Measurements from ENCODE around the gene TOMM7. TPM values are rescaled to one million over a fixed set of nuclear protein-coding genes. Genes with fewer than 3 reads are reported as not detected.

Gene TOMM7
- total RNA-seq: 291 TPM
- 377 TPM for polyA plus RNA-seq
- long read RNA-seq, donor 1, transcript TOMM7-201 (3 exons, 778 nt): major isoform, 43 of 51 reads
- long read RNA-seq, donor 1, transcript TOMM7-205 (2 exons, 551 nt): minor isoform, 7 of 51 reads
- long read RNA-seq, donor 1, partial matches to known transcripts: 0 of 51 reads
- long read RNA-seq, donor 1, other reads (novel, unspliced or antisense): 0 of 51 reads
- long read RNA-seq, donor 2: 0 reads
- long read RNA-seq, donor 3, transcript TOMM7-204 (2 exons, 731 nt): minor isoform, 17 of 563 reads
- long read RNA-seq, donor 3, transcript TOMM7-201 (3 exons, 778 nt): major isoform, 424 of 563 reads
- long read RNA-seq, donor 3, transcript TOMM7-205 (2 exons, 551 nt): minor isoform, 57 of 563 reads
- long read RNA-seq, donor 3, partial matches to known transcripts: 43 of 563 reads
- long read RNA-seq, donor 3, other reads (novel, unspliced or antisense): 22 of 563 reads
- long read RNA-seq, donor 4, transcript TOMM7-205 (2 exons, 551 nt): minor isoform, 27 of 182 reads
- long read RNA-seq, donor 4, transcript TOMM7-201 (3 exons, 778 nt): major isoform, 121 of 182 reads
- long read RNA-seq, donor 4, partial matches to known transcripts: 25 of 182 reads
- long read RNA-seq, donor 4, other reads (novel, unspliced or antisense): 5 of 182 reads
- long read RNA-seq, donor 5, transcript TOMM7-201 (3 exons, 778 nt): major isoform, 585 of 734 reads
- long read RNA-seq, donor 5, transcript TOMM7-205 (2 exons, 551 nt): minor isoform, 74 of 734 reads
- long read RNA-seq, donor 5, transcript TOMM7-204 (2 exons, 731 nt): minor isoform, 22 of 734 reads
- long read RNA-seq, donor 5, partial matches to known transcripts: 0 of 734 reads
- long read RNA-seq, donor 5, other reads (novel, unspliced or antisense): 52 of 734 reads
- long read RNA-seq, donor 6, transcript TOMM7-205 (2 exons, 551 nt): minor isoform, 5 of 188 reads
- long read RNA-seq, donor 6, transcript TOMM7-201 (3 exons, 778 nt): major isoform, 158 of 188 reads
- long read RNA-seq, donor 6, partial matches to known transcripts: 12 of 188 reads
- long read RNA-seq, donor 6, other reads (novel, unspliced or antisense): 9 of 188 reads
- long read RNA-seq, donor 7, transcript TOMM7-201 (3 exons, 778 nt): major isoform, 221 of 276 reads
- long read RNA-seq, donor 7, transcript TOMM7-205 (2 exons, 551 nt): minor isoform, 40 of 276 reads
- long read RNA-seq, donor 7, partial matches to known transcripts: 0 of 276 reads
- long read RNA-seq, donor 7, other reads (novel, unspliced or antisense): 12 of 276 reads
- long read RNA-seq, donor 8, transcript TOMM7-205 (2 exons, 551 nt): minor isoform, 9 of 99 reads
- long read RNA-seq, donor 8, transcript TOMM7-201 (3 exons, 778 nt): major isoform, 90 of 99 reads
- long read RNA-seq, donor 8, partial matches to known transcripts: 0 of 99 reads
- long read RNA-seq, donor 8, other reads (novel, unspliced or antisense): 0 of 99 reads
- long read RNA-seq, donor 9, transcript TOMM7-205 (2 exons, 551 nt): minor isoform, 13 of 164 reads
- long read RNA-seq, donor 9, transcript TOMM7-201 (3 exons, 778 nt): major isoform, 138 of 164 reads
- long read RNA-seq, donor 9, partial matches to known transcripts: 10 of 164 reads
- long read RNA-seq, donor 9, other reads (novel, unspliced or antisense): 0 of 164 reads
- long read RNA-seq, donor 10, transcript TOMM7-204 (2 exons, 731 nt): minor isoform, 5 of 183 reads
- long read RNA-seq, donor 10, transcript TOMM7-201 (3 exons, 778 nt): major isoform, 134 of 183 reads
- long read RNA-seq, donor 10, transcript TOMM7-205 (2 exons, 551 nt): minor isoform, 15 of 183 reads
- long read RNA-seq, donor 10, partial matches to known transcripts: 19 of 183 reads
- long read RNA-seq, donor 10, other reads (novel, unspliced or antisense): 10 of 183 reads

- H3K4me3 ChIP-seq (ENCODE audit: low read length in 2 of 2): peak within 1 kb of the TSS; percentile 62 to 91
- WGBS: under 1% methylated on average over 38 of the region's 38 CpGs
- H3K36me3 ChIP-seq (ENCODE audit: control insufficient read depth in 2 of 2, insufficient read depth in 2 of 2, low read length in 1 of 2): no peaks in the 10 kb centered on the region
- H3K9me3 ChIP-seq (ENCODE audit: control insufficient read depth in 2 of 2, insufficient read depth in 1 of 2, low read length in 1 of 2): peaks cover 0 to 5% of the 10 kb centered on the region in 2 donors
- H3K4me1 ChIP-seq (ENCODE audit: control insufficient read depth in 2 of 2, insufficient read depth in 2 of 2, low read length in 2 of 2): peaks cover 13 to 15% of the 10 kb centered on the region in 2 donors
- peaks cover 0 to 7% of the 10 kb centered on the region in 2 donors for H3K27me3 ChIP-seq (ENCODE audit: control insufficient read depth in 2 of 2, insufficient read depth in 1 of 2, low read length in 1 of 2)
- peak within 1 kb of the TSS; percentile 56 to 67 for H3K27ac ChIP-seq (ENCODE audit: low read depth in 1 of 2, low read length in 1 of 2)
- DNase-seq (ENCODE audit: low read depth in 6 of 9, low spot score in 9 of 9): peak; percentile 92 to 98 (median 95)
Measured at GRCh38 chr7:22822486-22823141, at the start of gene TOMM7. TOMM7 (minus strand) TSS chr7:22822849; CDS start chr7:22822779, 70 bp downstream.

DNA sequence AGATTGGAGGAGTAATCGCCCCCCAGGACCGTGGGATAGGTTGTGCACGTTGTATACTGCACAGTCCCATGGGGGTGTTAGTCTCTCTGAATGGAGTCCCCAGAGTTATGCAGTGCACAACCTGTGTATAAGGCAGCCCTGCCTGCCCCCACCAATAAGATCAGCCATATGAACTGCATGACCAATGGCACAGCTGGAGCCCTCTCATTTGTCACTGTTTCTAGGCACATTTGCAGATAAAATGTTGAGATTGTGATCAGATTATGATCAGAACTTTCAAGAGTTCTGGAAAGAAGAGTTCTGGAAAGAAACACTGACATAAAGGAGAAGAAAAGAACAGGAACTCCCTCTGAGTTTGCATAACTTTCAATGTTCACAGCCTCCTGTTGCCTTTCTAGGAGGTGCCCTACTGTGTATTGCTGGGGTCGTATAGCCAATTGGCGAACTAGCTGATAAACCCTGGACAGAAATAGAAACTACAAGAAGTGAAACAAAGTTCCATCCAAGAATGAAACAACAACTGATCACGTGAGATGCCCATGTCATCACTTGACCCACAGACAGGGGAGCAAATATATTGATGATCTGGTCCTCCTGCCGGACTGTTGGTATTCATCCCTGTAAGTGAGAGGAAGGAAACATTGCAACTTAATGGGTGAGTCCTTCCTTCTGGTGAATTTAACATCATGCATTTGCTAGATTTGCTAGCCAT is 49.6 kb upstream of the TOMM7 start:
- H3K4me1 ChIP-seq (ENCODE audit: control insufficient read depth in 2 of 2, insufficient read depth in 2 of 2, low read length in 2 of 2): no peaks in the 10 kb centered on the region
- no peaks in the 10 kb centered on the region for H3K27me3 ChIP-seq (ENCODE audit: control insufficient read depth in 2 of 2, insufficient read depth in 1 of 2, low read length in 1 of 2)
- H3K36me3 ChIP-seq (ENCODE audit: control insufficient read depth in 2 of 2, insufficient read depth in 2 of 2, low read length in 1 of 2): no peaks in the 10 kb centered on the region
- 82% methylated on average over 7 of the region's 7 CpGs for WGBS
- H3K9me3 ChIP-seq (ENCODE audit: control insufficient read depth in 2 of 2, insufficient read depth in 1 of 2, low read length in 1 of 2): no peaks in the 10 kb centered on the region
- DNase-seq (ENCODE audit: low read depth in 6 of 9, low spot score in 9 of 9): no peak
- H3K4me3 ChIP-seq (ENCODE audit: low read length in 2 of 2): no peak overlapping the region
- H3K27ac ChIP-seq (ENCODE audit: low read depth in 1 of 2, low read length in 1 of 2): no peak overlapping the region

GRCh38 chr7:22871661-22872060 is 49.0 kb upstream of the TOMM7 start:
- Histone ChIP-seq H3K36me3 (ENCODE audit: control insufficient read depth in 2 of 2, insufficient read depth in 2 of 2, low read length in 1 of 2) (no peaks in the 10 kb centered on the region), H3K27me3 (ENCODE audit: control insufficient read depth in 2 of 2, insufficient read depth in 1 of 2, low read length in 1 of 2) (no peaks in the 10 kb centered on the region), H3K4me1 (ENCODE audit: control insufficient read depth in 2 of 2, insufficient read depth in 2 of 2, low read length in 2 of 2) (no peaks in the 10 kb centered on the region), H3K27ac (ENCODE audit: low read depth in 1 of 2, low read length in 1 of 2) (no peak overlapping the region), H3K4me3 (ENCODE audit: low read length in 2 of 2) (no peak overlapping the region), H3K9me3 (ENCODE audit: control insufficient read depth in 2 of 2, insufficient read depth in 1 of 2, low read length in 1 of 2) (no peaks in the 10 kb centered on the region)
- no peak for DNase-seq (ENCODE audit: low read depth in 6 of 9, low spot score in 9 of 9)

- no peak overlapping the region for H3K4me3 ChIP-seq (ENCODE audit: low read length in 2 of 2)
- H3K27ac ChIP-seq (ENCODE audit: low read depth in 1 of 2, low read length in 1 of 2): no peak overlapping the region
- no peaks in the 10 kb centered on the region for H3K4me1 ChIP-seq (ENCODE audit: control insufficient read depth in 2 of 2, insufficient read depth in 2 of 2, low read length in 2 of 2)
- DNase-seq (ENCODE audit: low read depth in 6 of 9, low spot score in 9 of 9): no peak
- H3K9me3 ChIP-seq (ENCODE audit: control insufficient read depth in 2 of 2, insufficient read depth in 1 of 2, low read length in 1 of 2): no peaks in the 10 kb centered on the region
- 96% methylated on average over 1 of the region's 1 CpG for WGBS
- H3K27me3 ChIP-seq (ENCODE audit: control insufficient read depth in 2 of 2, insufficient read depth in 1 of 2, low read length in 1 of 2): no peaks in the 10 kb centered on the region
- no peaks in the 10 kb centered on the region for H3K36me3 ChIP-seq (ENCODE audit: control insufficient read depth in 2 of 2, insufficient read depth in 2 of 2, low read length in 1 of 2)
Measured at GRCh38 chr7:22868509-22868908, 45.9 kb upstream of the TOMM7 start.

DNA sequence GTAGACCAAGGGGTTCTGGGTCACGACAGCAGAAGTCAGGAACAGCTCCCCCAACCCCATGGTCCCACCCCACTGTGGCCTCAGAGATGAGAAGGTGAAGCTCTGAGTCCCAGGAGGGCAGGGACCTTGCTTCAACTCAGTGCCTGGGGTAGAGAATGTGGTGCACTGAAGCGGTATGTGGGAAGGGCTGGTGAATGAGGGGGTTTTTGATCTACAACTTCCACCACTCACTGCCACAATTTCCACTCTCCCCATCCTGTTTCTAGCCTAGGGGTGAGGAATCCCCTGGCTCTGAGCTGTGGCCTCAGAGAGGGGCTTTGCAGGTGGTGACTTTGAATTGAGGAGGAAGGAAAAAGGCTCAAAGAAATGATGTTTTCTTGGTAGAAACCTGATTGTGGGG is 44.9 kb upstream of the TOMM7 start:
- H3K36me3 ChIP-seq (ENCODE audit: control insufficient read depth in 2 of 2, insufficient read depth in 2 of 2, low read length in 1 of 2): no peaks in the 10 kb centered on the region
- no peaks in the 10 kb centered on the region for H3K4me1 ChIP-seq (ENCODE audit: control insufficient read depth in 2 of 2, insufficient read depth in 2 of 2, low read length in 2 of 2)
- no peak overlapping the region for H3K4me3 ChIP-seq (ENCODE audit: low read length in 2 of 2)
- no peaks in the 10 kb centered on the region for H3K27me3 ChIP-seq (ENCODE audit: control insufficient read depth in 2 of 2, insufficient read depth in 1 of 2, low read length in 1 of 2)
- no peak for DNase-seq (ENCODE audit: low read depth in 6 of 9, low spot score in 9 of 9)
- peak overlapping the region; percentile 7 to 13 for H3K27ac ChIP-seq (ENCODE audit: low read depth in 1 of 2, low read length in 1 of 2)
- WGBS: 58% methylated on average over 2 of the region's 2 CpGs
- no peaks in the 10 kb centered on the region for H3K9me3 ChIP-seq (ENCODE audit: control insufficient read depth in 2 of 2, insufficient read depth in 1 of 2, low read length in 1 of 2)

GRCh38 chr7:22867003-22867402 is 44.4 kb upstream of the TOMM7 start:
- H3K9me3 ChIP-seq (ENCODE audit: control insufficient read depth in 2 of 2, insufficient read depth in 1 of 2, low read length in 1 of 2): no peaks in the 10 kb centered on the region
- no peaks in the 10 kb centered on the region for H3K27me3 ChIP-seq (ENCODE audit: control insufficient read depth in 2 of 2, insufficient read depth in 1 of 2, low read length in 1 of 2)
- no peak for DNase-seq (ENCODE audit: low read depth in 6 of 9, low spot score in 9 of 9)
- H3K4me1 ChIP-seq (ENCODE audit: control insufficient read depth in 2 of 2, insufficient read depth in 2 of 2, low read length in 2 of 2): no peaks in the 10 kb centered on the region
- H3K4me3 ChIP-seq (ENCODE audit: low read length in 2 of 2): no peak overlapping the region
- 94% methylated on average over 4 of the region's 4 CpGs for WGBS
- no peak overlapping the region for H3K27ac ChIP-seq (ENCODE audit: low read depth in 1 of 2, low read length in 1 of 2)
- H3K36me3 ChIP-seq (ENCODE audit: control insufficient read depth in 2 of 2, insufficient read depth in 2 of 2, low read length in 1 of 2): no peaks in the 10 kb centered on the region

- Histone ChIP-seq H3K27me3 (ENCODE audit: control insufficient read depth in 2 of 2, insufficient read depth in 1 of 2, low read length in 1 of 2) (no peaks in the 10 kb centered on the region), H3K4me3 (ENCODE audit: low read length in 2 of 2) (no peak overlapping the region), H3K27ac (ENCODE audit: low read depth in 1 of 2, low read length in 1 of 2) (no peak overlapping the region), H3K9me3 (ENCODE audit: control insufficient read depth in 2 of 2, insufficient read depth in 1 of 2, low read length in 1 of 2) (no peaks in the 10 kb centered on the region), H3K4me1 (ENCODE audit: control insufficient read depth in 2 of 2, insufficient read depth in 2 of 2, low read length in 2 of 2) (no peaks in the 10 kb centered on the region), H3K36me3 (ENCODE audit: control insufficient read depth in 2 of 2, insufficient read depth in 2 of 2, low read length in 1 of 2) (peaks cover 0 to under 1% of the 10 kb centered on the region in 2 donors)
- DNase-seq (ENCODE audit: low read depth in 6 of 9, low spot score in 9 of 9): no peak
- WGBS: 97% methylated on average over 2 of the region's 2 CpGs
Measured at GRCh38 chr7:22865602-22865960, 42.9 kb upstream of the TOMM7 start.
